ENCODE data around the gene FLYWCH1. TPM values are rescaled to one million over a fixed set of nuclear protein-coding genes. Genes with fewer than 3 reads are reported as not detected.
A peak's percentile ranks its signal among the peaks of the same experiment; 100 is the strongest.

The FLYWCH1 gene
- total and polyA plus RNA-seq, 2 of the 8 experiments (the other 6 are each of a cell fraction or from before 2014, with no cell fraction given) = 12.4 to 23.5 TPM

- TF ChIP-seq EZH2 (IDR thresholded peaks at IDR 0.05; ENCODE audit: low read depth, low read length, severe bottlenecking) (no peak), KDM5A (IDR thresholded peaks at IDR 0.05; ENCODE audit: low read length) (no peak), TBP (IDR thresholded peaks at IDR 0.05; ENCODE audit: low read depth, low read length) (peak; percentile 95), CHD2 (IDR thresholded peaks at IDR 0.05; ENCODE audit: low read length) (peak; percentile 74), POLR2A (IDR thresholded peaks at IDR 0.05; ENCODE audit: control extremely low read depth in 1 of 2, low read depth in 2 of 2, low read length in 2 of 2) (peak; percentile 78 to 91), KDM4A (IDR thresholded peaks at IDR 0.05; ENCODE audit: low read depth, low read length, severe bottlenecking) (no peak), RAD21 (IDR thresholded peaks at IDR 0.05 in 1 of 2, conservative IDR thresholded peaks at IDR 0.05 in 1 of 2; ENCODE audit: low read depth in 2 of 2, low read length in 2 of 2) (no peak), USF2 (IDR thresholded peaks at IDR 0.05; ENCODE audit: low read length) (no peak), CHD1 (IDR thresholded peaks at IDR 0.05; ENCODE audit: low read depth, low read length) (no peak), TAF7 (optimal IDR thresholded peaks at IDR 0.05; ENCODE audit: borderline replicate concordance, low read depth, low read length) (peak; percentile 94), EGR1 (IDR thresholded peaks at IDR 0.05; ENCODE audit: borderline replicate concordance, low read depth, low read length) (no peak), MAX (IDR thresholded peaks at IDR 0.05) (peak; percentile 51; the same call in 1 of the 2 replicates), JUND (IDR thresholded peaks at IDR 0.05; ENCODE audit: low read length) (no peak), SP4 (IDR thresholded peaks at IDR 0.05; ENCODE audit: low read length) (peak; percentile 95), SIN3A (conservative IDR thresholded peaks at IDR 0.05 in 1 of 2, IDR thresholded peaks at IDR 0.05 in 1 of 2; ENCODE audit: low read depth in 1 of 2, low read length in 2 of 2) (no peak; a peak in 1 of 4 replicates), BACH1 (IDR thresholded peaks at IDR 0.05; ENCODE audit: low read length) (no peak), HDAC2 (IDR thresholded peaks at IDR 0.05; ENCODE audit: borderline replicate concordance in 1 of 2, low read depth in 2 of 2, low read length in 2 of 2) (no peak), ATF2 (IDR thresholded peaks at IDR 0.05; ENCODE audit: low read length) (no peak), RFX5 (IDR thresholded peaks at IDR 0.05; ENCODE audit: borderline replicate concordance, low read depth, low read length) (no peak), BCL11A (IDR thresholded peaks at IDR 0.05; ENCODE audit: low read depth in 2 of 2, low read length in 2 of 2) (no peak)
Observed at GRCh38 chr16:2905241-2905987, 6.3 kb upstream of the FLYWCH1 start (continued).

Measured in H1 (cell line).